ENCODE measurements around the gene HIVEP3. TPM values are rescaled to one million over a fixed set of nuclear protein-coding genes. Genes with fewer than 3 reads are reported as not detected.

HIVEP3 gene
- total and polyA plus RNA-seq, 3 donors from 2014 or later: 4.8 to 7.3 (median 7.2) TPM

DNA sequence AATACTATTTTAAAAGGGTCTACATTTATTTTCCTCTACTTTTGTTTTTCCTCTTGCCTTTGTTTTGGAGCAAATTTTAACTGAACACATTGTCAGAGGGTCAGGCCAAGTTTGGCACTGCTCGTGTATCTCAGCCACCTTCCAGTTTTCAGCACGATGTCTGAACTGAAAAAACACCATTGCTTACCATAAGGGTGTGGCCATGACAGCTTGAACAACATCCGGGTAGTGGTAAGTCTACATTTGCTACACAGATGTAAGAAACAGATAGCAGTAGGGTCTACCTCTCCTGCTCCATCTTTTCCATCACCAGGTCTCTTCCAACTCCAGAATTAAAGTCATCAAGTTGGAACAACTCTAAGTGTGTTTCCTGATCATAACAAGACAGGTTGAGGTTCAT is 4.2 kb downstream of the HIVEP3 start:
- Histone ChIP-seq H3K27ac (no peak overlapping the region), H3K27me3 (no peaks in the 10 kb centered on the region), H3K4me1 (peaks cover 7% of the 10 kb centered on the region), H3K9me3 (no peaks in the 10 kb centered on the region), H3K4me3 (no peak overlapping the region), H3K36me3 (ENCODE audit: low read depth, missing control alignments) (no peaks in the 10 kb centered on the region)
- TF ChIP-seq POLR2A (IDR thresholded peaks at IDR 0.05) (no peak), CTCF (IDR thresholded peaks at IDR 0.05) (no peak)
- no peak for DNase-seq
- intact Hi-C loops (cut with DNase I; ENCODE audit: low total_unique reads): no loop called here
- 86 to 93% methylated on average over 3 of the region's 3 CpGs for WGBS, 2 donors

GRCh38 chr1:41913014-41913413 is 5.7 kb downstream of the HIVEP3 start:
- intact Hi-C loops (cut with DNase I; ENCODE audit: low total_unique reads): no loop called here
- no peaks in the 10 kb centered on the region for H3K9me3 ChIP-seq
- H3K36me3 ChIP-seq (ENCODE audit: low read depth, missing control alignments): no peaks in the 10 kb centered on the region
- no peak overlapping the region for H3K27ac ChIP-seq
- DNase-seq: no peak
- no peak for TF ChIP-seq POLR2A (IDR thresholded peaks at IDR 0.05)
- TF ChIP-seq CTCF (IDR thresholded peaks at IDR 0.05): no peak
- no peaks in the 10 kb centered on the region for H3K27me3 ChIP-seq
- H3K4me3 ChIP-seq: no peak overlapping the region
- WGBS, 2 donors: 76 to 81% methylated on average over 1 of the region's 1 CpG
- H3K4me1 ChIP-seq: peaks cover 7% of the 10 kb centered on the region

GRCh38 chr1:41908288-41908895 is 10.3 kb downstream of the HIVEP3 start:
- Histone ChIP-seq H3K9me3 (no peaks in the 10 kb centered on the region), H3K4me1 (no peaks in the 10 kb centered on the region), H3K27me3 (no peaks in the 10 kb centered on the region), H3K4me3 (no peak overlapping the region), H3K36me3 (ENCODE audit: low read depth, missing control alignments) (no peaks in the 10 kb centered on the region), H3K27ac (no peak overlapping the region)
- DNase-seq: no peak
- TF ChIP-seq CTCF (IDR thresholded peaks at IDR 0.05) (no peak), POLR2A (IDR thresholded peaks at IDR 0.05) (no peak)
- 55 to 57% methylated on average over 3 of the region's 3 CpGs for WGBS, 2 donors
- intact Hi-C loops (cut with DNase I; ENCODE audit: low total_unique reads): no loop called here

- 95 to 98% methylated on average over 8 of the region's 8 CpGs for WGBS, 2 donors
- H3K9me3 ChIP-seq: no peaks in the 10 kb centered on the region
- no peak overlapping the region for H3K27ac ChIP-seq
- H3K4me3 ChIP-seq: no peak overlapping the region
- DNase-seq: no peak
- no peaks in the 10 kb centered on the region for H3K4me1 ChIP-seq
- intact Hi-C loops (cut with DNase I; ENCODE audit: low total_unique reads): no loop called here
- no peaks in the 10 kb centered on the region for H3K27me3 ChIP-seq
- TF ChIP-seq POLR2A (IDR thresholded peaks at IDR 0.05) (no peak), CTCF (IDR thresholded peaks at IDR 0.05) (no peak)
- no peaks in the 10 kb centered on the region for H3K36me3 ChIP-seq (ENCODE audit: low read depth, missing control alignments)
Observed at GRCh38 chr1:41907446-41907845, 11.3 kb downstream of the HIVEP3 start.

GRCh38 chr1:41906943-41907342 is 11.8 kb downstream of the HIVEP3 start:
- TF ChIP-seq CTCF (IDR thresholded peaks at IDR 0.05) (no peak), POLR2A (IDR thresholded peaks at IDR 0.05) (no peak)
- 64 to 76% methylated on average over 2 of the region's 2 CpGs for WGBS, 2 donors
- intact Hi-C loops (cut with DNase I; ENCODE audit: low total_unique reads): no loop called here

More at GRCh38 chr1:41906943-41907342, 11.8 kb downstream of the HIVEP3 start:
- no peak overlapping the region for H3K27ac ChIP-seq
- H3K27me3 ChIP-seq: no peaks in the 10 kb centered on the region
- no peaks in the 10 kb centered on the region for H3K4me1 ChIP-seq
- H3K9me3 ChIP-seq: no peaks in the 10 kb centered on the region
- H3K4me3 ChIP-seq: no peak overlapping the region
- DNase-seq: no peak
- H3K36me3 ChIP-seq (ENCODE audit: low read depth, missing control alignments): no peaks in the 10 kb centered on the region
